Tibial artery (tissue), 4 donors: ENCODE measurements around the gene KLHL3.

Source experiments
- DNase-seq, 2 donors: peaks; one replicate each; pipeline ENCODE4 v3.0.0-alpha.2; 2019
- H3K27ac ChIP-seq, 2 donors: fragments of 200-600 bp; sonication (generic) in 1 of 2; 1 replicate in 1 of 2; 2 replicates in 1 of 2; pipeline ENCODE4 v1.5.1; 2018 to 2019; ENCODE audit warnings: mild to moderate bottlenecking in 1 of 2
- H3K27me3 ChIP-seq, 2 donors: fragments of 200-600 bp; sonication (generic) in 1 of 2; one replicate each; pipeline versions ENCODE4 v1.5.1 to v1.6.0; 2016 to 2019
- H3K36me3 ChIP-seq, 3 donors: fragments of 200-600 bp; sonication (generic) in 2 of 3; one replicate each; pipeline ENCODE4 v1.5.1; 2016 to 2019; ENCODE audit warnings: mild to moderate bottlenecking in 2 of 3
- H3K4me1 ChIP-seq, 4 donors: fragments of 200-600 bp; sonication (generic) in 2 of 4; 1 replicate in 3 of 4; 2 replicates in 1 of 4; pipeline ENCODE4 v1.5.1; 2016 to 2019
- H3K4me3 ChIP-seq, 2 donors: fragments of 200-600 bp; sonication (generic) in 1 of 2; 1 replicate in 1 of 2; 2 replicates in 1 of 2; pipeline ENCODE4 v1.5.1; 2018 to 2019; ENCODE audit warnings: mild to moderate bottlenecking in 2 of 2
- H3K9me3 ChIP-seq, 3 donors: fragments of 200-600 bp; sonication (generic) in 1 of 3; one replicate each; pipeline ENCODE4 v1.5.1; 2016 to 2019
- CTCF ChIP-seq, 2 experiments: fragments of 200-600 bp in 1 of 2; fragments of 450-650 bp in 1 of 2; IDR thresholded peaks; one replicate each; pipeline ENCODE4 v1.5.1; 2017 to 2019; ENCODE audit warnings: antibody characterized with exemption in 2 of 2, mild to moderate bottlenecking in 1 of 2, moderate library complexity in 1 of 2
- intact Hi-C: fragments of 100-400 bp; cut with DNase I; formaldehyde crosslinking; loops from one replicate; pipeline ENCODE4 v1.15.0; 2023; ENCODE audit warnings: low total_unique reads

Gene KLHL3

GRCh38 chr5:137752905-137753690 is 17.2 kb upstream of the KLHL3 start:
- intact Hi-C loops: loop anchor here (10.0 kb wide), 1 partner anchor 282 kb away; the partner anchor contains the start of gene FAM13B
- Histone ChIP-seq H3K4me1 (peaks cover 0 to 42% (median 16%) of the 10 kb centered on the region in 4 donors), H3K27me3 (no peaks in the 10 kb centered on the region), H3K9me3 (no peaks in the 10 kb centered on the region), H3K27ac (peak overlapping the region; percentile 96 to 99), H3K36me3 (peaks cover 0 to 4% (median 0%) of the 10 kb centered on the region in 3 donors), H3K4me3 (peak overlapping the region; percentile 68 to 86)
- peak; percentile 38 to 71 for DNase-seq
- no peak for TF ChIP-seq CTCF (IDR thresholded peaks at IDR 0.05)

GRCh38 chr5:137751869-137752491 is 16.1 kb upstream of the KLHL3 start:
- Histone ChIP-seq H3K27me3 (no peaks in the 10 kb centered on the region), H3K27ac (peak overlapping the region; percentile 96 to 99), H3K4me1 (peaks cover 0 to 42% (median 16%) of the 10 kb centered on the region in 4 donors), H3K9me3 (no peaks in the 10 kb centered on the region), H3K36me3 (peaks cover 0 to 4% (median 0%) of the 10 kb centered on the region in 3 donors), H3K4me3 (peak overlapping the region; percentile 68 to 86)
- TF ChIP-seq CTCF (IDR thresholded peaks at IDR 0.05): peak; percentile 63 to 72
- peak in 1 of 2 donors; percentile 30 for DNase-seq
- intact Hi-C loops: loop anchor here (10.0 kb wide), 1 partner anchor 283 kb away; the partner anchor contains the start of gene FAM13B

GRCh38 chr5:137750436-137750835 is 14.5 kb upstream of the KLHL3 start:
- no peak overlapping the region for H3K27ac ChIP-seq

GRCh38 chr5:137747848-137748247 is 12.0 kb upstream of the KLHL3 start:
- no peak overlapping the region for H3K27ac ChIP-seq
- H3K27me3 ChIP-seq: no peaks in the 10 kb centered on the region
- H3K36me3 ChIP-seq: peaks cover 0 to 4% (median 0%) of the 10 kb centered on the region in 3 donors
- peaks cover 0 to 42% (median 14%) of the 10 kb centered on the region in 4 donors for H3K4me1 ChIP-seq
- intact Hi-C loops: no loop called here
- DNase-seq: no peak
- no peak for TF ChIP-seq CTCF (IDR thresholded peaks at IDR 0.05)
- no peaks in the 10 kb centered on the region for H3K9me3 ChIP-seq
- no peak overlapping the region for H3K4me3 ChIP-seq

More at GRCh38 chr5:137750436-137750835, 14.5 kb upstream of the KLHL3 start:
- Histone ChIP-seq H3K4me3 (no peak overlapping the region), H3K36me3 (peaks cover 0 to 4% (median 0%) of the 10 kb centered on the region in 3 donors), H3K4me1 (peaks cover 0 to 42% (median 16%) of the 10 kb centered on the region in 4 donors), H3K9me3 (no peaks in the 10 kb centered on the region), H3K27me3 (no peaks in the 10 kb centered on the region)
- intact Hi-C loops: loop anchor here (10.0 kb wide), 1 partner anchor 284 kb away; the partner anchor contains the start of gene FAM13B
- DNase-seq: no peak
- no peak for TF ChIP-seq CTCF (IDR thresholded peaks at IDR 0.05)

GRCh38 chr5:137743031-137743640 is 7.2 kb upstream of the KLHL3 start:
- Histone ChIP-seq H3K27me3 (no peaks in the 10 kb centered on the region), H3K9me3 (no peaks in the 10 kb centered on the region), H3K36me3 (no peaks in the 10 kb centered on the region), H3K4me1 (no peaks in the 10 kb centered on the region), H3K4me3 (no peak overlapping the region), H3K27ac (no peak overlapping the region)
- peak; percentile 56 to 73 for TF ChIP-seq CTCF (IDR thresholded peaks at IDR 0.05)
- DNase-seq: peak in 1 of 2 donors; percentile 22
- intact Hi-C loops: loop anchor here (2.0 to 5.0 kb wide), 2 partner anchors 84 to 116 kb away; no protein-coding TSS in a partner anchor
